H1 (cell line): Measurements from ENCODE around the gene KLK1.

Source experiments
- EZH2 ChIP-seq: fragments of 200-600 bp; sonication (generic); IDR thresholded peaks from 2 replicates; pipeline ENCODE4 v1.7.1; 2012; ENCODE audit warnings: low read depth, mild to moderate bottlenecking, moderate library complexity, low read length, inconsistent platforms; ENCODE audit not compliant: severe bottlenecking
- TF ChIP-seq, protein P1 (sequence below): IDR thresholded peaks from 2 replicates; pipeline ENCODE4 v1.6.1; 2012; ENCODE audit warnings: low read length, inconsistent platforms

DNA sequence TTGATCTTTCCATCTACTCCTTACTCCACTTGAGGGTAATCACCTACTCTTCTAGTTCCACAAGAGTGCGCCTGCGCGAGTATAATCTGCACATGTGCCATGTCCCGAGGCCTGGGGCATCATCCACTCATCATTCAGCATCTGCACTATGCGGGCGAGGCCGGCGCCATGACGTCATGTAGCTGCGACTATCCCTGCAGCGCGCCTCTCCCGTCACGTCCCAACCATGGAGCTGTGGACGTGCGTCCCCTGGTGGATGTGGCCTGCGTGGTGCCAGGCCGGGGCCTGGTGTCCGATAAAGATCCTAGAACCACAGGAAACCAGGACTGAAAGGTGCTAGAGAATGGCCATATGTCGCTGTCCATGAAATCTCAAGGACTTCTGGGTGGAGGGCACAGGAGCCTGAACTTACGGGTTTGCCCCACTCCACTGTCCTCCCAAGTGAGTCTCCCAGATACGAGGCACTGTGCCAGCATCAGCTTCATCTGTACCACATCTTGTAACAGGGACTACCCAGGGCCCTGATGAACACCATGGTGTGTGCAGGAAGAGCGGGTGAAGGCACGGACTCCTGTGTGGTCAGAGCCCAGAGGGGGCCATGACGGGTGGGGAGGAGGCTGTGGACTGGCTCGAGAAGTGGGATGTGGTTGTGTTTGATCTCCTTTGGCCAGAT is 47.0 kb upstream of the KLK1 start:
- TF ChIP-seq, protein P1, sequence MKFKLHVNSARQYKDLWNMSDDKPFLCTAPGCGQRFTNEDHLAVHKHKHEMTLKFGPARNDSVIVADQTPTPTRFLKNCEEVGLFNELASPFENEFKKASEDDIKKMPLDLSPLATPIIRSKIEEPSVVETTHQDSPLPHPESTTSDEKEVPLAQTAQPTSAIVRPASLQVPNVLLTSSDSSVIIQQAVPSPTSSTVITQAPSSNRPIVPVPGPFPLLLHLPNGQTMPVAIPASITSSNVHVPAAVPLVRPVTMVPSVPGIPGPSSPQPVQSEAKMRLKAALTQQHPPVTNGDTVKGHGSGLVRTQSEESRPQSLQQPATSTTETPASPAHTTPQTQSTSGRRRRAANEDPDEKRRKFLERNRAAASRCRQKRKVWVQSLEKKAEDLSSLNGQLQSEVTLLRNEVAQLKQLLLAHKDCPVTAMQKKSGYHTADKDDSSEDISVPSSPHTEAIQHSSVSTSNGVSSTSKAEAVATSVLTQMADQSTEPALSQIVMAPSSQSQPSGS, result no peak
- TF ChIP-seq EZH2, result no peak
